ENCODE data around the gene ERICH6.

The ERICH6 gene

DNA sequence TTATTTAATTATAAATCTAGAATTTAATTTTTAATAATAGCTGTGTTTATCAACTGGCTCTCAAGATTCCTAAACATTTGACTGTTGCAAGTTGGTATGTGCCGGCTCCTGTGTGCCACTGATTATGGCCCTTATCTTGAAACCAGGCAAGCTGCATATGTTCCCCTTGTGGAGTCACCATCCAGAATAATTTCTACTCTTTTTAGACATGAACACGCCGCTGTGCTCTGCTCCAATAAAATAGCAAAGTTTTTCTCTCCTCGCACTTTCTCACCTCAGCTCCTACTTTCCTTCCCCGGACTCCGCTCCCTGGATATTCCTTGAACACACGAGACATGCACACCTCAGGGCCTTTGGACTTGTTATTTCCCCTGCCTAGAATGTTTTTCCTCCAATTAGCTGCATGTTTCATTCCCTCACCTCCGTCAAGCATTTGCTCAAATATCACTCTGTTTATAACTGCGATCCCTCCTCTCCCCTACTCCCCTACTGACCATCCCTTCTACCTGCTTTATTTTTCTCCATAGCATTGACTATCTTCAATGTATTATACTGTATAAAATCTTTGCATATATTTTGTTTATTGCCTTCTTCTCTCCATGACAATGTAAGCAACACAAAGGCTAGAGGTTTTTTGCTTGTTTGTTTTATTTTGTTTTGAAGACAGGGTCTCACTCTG, 26.1 kb upstream of the ERICH6 start:
- TF ChIP-seq, protein P1, sequence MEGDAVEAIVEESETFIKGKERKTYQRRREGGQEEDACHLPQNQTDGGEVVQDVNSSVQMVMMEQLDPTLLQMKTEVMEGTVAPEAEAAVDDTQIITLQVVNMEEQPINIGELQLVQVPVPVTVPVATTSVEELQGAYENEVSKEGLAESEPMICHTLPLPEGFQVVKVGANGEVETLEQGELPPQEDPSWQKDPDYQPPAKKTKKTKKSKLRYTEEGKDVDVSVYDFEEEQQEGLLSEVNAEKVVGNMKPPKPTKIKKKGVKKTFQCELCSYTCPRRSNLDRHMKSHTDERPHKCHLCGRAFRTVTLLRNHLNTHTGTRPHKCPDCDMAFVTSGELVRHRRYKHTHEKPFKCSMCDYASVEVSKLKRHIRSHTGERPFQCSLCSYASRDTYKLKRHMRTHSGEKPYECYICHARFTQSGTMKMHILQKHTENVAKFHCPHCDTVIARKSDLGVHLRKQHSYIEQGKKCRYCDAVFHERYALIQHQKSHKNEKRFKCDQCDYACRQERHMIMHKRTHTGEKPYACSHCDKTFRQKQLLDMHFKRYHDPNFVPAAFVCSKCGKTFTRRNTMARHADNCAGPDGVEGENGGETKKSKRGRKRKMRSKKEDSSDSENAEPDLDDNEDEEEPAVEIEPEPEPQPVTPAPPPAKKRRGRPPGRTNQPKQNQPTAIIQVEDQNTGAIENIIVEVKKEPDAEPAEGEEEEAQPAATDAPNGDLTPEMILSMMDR (IDR thresholded peaks at IDR 0.05; ENCODE audit: low read depth, low read length): no peak
- no peak for DNase-seq (ENCODE audit: low read depth, low spot score)
- no peak overlapping the region for H3K4me3 ChIP-seq (ENCODE audit: low read depth, low read length)
- in situ Hi-C loops (cut with HindIII; ENCODE audit: low sequenced_read_pairs): no loop called here

DNA sequence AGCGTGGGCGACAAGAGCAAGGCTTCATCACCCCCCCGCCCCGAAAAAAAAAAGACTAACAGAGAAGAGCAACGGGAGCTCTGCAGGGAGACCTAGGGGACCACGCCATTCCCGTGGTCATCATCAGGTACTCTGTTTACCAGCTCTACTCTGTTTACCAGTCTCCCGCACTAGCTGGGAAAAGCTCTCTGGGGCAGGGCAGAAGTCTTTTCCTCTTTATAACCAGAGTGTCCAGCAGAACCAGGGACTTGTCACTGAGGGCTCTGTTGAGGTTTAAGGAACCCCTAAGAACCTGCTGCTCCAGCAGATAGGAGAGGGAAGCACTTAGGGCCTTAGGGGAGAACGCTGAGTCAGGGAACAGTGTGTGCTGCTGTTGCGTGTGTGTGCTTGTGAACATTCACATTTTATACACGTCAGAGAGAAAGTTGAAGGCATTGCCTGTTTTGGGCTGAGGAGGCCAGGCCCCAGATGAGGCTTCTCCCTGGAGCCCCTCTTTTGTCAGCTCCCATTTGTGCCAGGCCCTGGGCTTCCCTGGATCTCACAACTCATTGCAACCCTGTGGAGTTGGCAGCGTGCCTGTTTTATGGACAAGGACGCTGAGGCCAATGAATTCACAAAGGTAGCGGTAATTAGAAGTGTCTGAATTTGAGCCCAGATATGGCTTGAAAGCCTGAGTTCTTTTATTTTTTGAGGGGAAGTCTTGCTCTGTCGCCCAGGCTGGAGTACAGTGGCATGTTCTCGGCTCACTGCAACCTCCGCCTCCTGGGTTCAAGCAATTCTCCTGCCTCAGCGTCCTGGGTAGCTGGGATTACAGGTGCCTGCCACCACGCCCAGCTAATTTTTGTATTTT, 24.2 kb upstream of the ERICH6 start:
- TF ChIP-seq, protein P1 (IDR thresholded peaks at IDR 0.05; ENCODE audit: low read depth, low read length): no peak
- no peak for DNase-seq (ENCODE audit: low read depth, low spot score)
- in situ Hi-C loops (cut with HindIII; ENCODE audit: low sequenced_read_pairs): no loop called here
- H3K4me3 ChIP-seq (ENCODE audit: low read depth, low read length): no peak overlapping the region

DNA sequence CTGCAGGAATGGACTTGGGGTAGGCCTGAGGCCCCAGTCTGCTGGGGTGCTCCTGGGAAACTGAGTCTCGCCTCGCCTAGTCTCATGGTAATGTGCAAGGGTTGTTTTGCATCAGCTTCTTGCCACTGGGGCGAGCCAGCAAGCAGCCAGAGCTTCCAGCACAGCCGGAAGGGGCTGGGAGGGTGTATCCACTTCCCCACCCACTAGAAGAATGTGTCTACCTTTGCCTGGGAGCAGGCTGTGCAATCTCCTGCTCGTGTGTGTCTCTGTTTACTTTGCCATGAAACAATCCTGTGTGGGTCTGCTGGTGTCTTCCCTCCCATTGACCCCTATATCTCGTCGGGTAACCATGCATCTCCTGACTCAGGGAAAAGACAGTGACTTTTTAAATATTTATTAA, 21.8 kb upstream of the ERICH6 start:
- TF ChIP-seq, protein P1 (IDR thresholded peaks at IDR 0.05; ENCODE audit: low read depth, low read length): no peak
- no peak for DNase-seq (ENCODE audit: low read depth, low spot score)
- in situ Hi-C loops (cut with HindIII; ENCODE audit: low sequenced_read_pairs): no loop called here
- no peak overlapping the region for H3K4me3 ChIP-seq (ENCODE audit: low read depth, low read length)

DNA sequence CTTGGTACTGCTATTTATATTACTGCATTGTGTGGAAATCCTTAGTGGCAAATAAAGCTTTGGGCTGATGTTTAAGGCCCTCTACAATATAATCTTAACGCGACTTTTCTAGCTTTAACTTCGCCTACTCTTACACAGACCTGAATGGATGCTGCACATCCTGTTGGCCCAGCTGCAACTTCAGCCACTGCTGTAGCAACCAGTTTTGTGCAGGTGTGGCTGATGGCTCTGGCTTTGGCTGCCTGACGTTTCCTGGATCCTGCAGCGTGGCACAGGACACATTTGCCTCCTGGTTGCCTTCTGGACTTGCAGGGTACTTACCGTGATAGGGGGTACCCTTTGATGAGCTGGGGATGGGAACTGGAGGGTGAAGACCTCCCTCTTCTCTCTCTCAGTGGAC, 20.2 kb upstream of the ERICH6 start:
- in situ Hi-C loops (cut with HindIII; ENCODE audit: low sequenced_read_pairs): no loop called here

DNA sequence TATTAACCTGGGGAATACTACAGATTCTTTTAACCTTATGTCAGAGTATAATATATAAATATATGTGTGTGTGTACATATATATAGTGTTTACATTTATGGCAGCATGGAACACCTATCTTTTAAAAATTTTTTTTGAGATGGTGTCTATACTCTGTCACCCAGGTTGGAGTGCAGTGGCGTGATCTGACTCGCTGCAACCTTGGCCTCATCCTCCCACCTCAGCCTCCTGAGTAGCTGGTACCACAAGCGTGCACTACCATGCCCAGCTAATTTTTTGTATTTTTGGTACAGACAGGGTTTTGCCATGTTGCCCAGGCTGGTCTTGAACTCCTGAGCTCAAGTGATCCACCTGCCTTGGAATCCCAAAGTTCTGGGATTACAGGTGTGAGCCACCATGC, 18.5 kb upstream of the ERICH6 start:
- no peak for DNase-seq (ENCODE audit: low read depth, low spot score)
- H3K4me3 ChIP-seq (ENCODE audit: low read depth, low read length): no peak overlapping the region
- in situ Hi-C loops (cut with HindIII; ENCODE audit: low sequenced_read_pairs): no loop called here
- TF ChIP-seq, protein P1 (IDR thresholded peaks at IDR 0.05; ENCODE audit: low read depth, low read length): no peak

More for the DNA sequence above, 20.2 kb upstream of the ERICH6 start:
- TF ChIP-seq, protein P1 (IDR thresholded peaks at IDR 0.05; ENCODE audit: low read depth, low read length): no peak
- no peak for DNase-seq (ENCODE audit: low read depth, low spot score)
- no peak overlapping the region for H3K4me3 ChIP-seq (ENCODE audit: low read depth, low read length)

DNA sequence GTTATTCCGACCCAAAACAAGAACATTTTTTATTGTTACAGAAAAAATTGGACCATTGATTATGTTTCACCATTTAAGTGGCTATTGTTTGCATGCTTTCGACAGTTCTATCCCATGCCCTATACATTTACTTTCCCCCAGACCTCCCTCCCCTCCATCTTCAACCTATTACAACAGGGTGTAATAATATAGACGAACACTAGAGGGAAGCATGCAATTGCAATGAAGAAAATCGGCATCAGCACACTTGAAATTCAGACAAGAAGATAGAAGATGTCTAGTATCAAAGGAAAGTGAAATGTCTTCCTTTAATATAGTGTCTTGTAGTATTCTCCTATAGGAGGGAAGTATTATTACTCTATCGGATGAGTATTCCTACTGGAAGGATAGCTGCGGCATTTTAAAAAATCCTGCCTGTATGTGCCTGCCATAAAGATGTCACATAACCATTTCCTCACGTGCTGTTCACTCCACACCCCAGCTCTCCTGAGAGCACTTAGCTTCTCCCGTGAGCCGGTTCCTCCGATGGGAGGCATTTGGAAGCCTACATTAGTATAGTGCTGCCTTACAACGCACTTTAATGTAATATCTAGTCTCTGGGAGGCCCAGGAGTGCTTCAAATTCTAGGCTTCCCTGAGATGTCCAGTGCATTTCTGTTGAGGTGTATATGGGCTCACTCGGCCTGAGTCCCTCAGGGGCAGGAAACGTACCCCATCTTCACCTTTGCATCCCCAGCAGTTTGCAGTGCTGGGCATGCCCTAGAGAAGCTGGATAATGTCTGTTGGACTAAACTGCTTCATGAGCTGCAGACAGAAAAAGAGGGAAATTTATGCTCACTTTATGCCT, 17.8 kb upstream of the ERICH6 start:
- DNase-seq (ENCODE audit: low read depth, low spot score): peak; percentile 76
- H3K4me3 ChIP-seq (ENCODE audit: low read depth, low read length): no peak overlapping the region
- in situ Hi-C loops (cut with HindIII; ENCODE audit: low sequenced_read_pairs): no loop called here
- TF ChIP-seq, protein P1 (IDR thresholded peaks at IDR 0.05; ENCODE audit: low read depth, low read length): peak; percentile 72

Measured in astrocyte of the spinal cord (primary cell).